ENCODE data around the gene TRAM2.
A peak's percentile ranks its signal among the peaks of the same experiment; 100 is the strongest.

TRAM2 gene

GRCh38 chr6:52594221-52594620 lies 17.4 kb upstream of the TRAM2 start:
- no peak for DNase-seq

- DNase-seq, result no peak
These were observed 15.0 kb upstream of the TRAM2 start for GRCh38 chr6:52591832-52592231.

GRCh38 chr6:52590152-52590891 lies 13.5 kb upstream of the TRAM2 start:
- DNase-seq, result peak; percentile 75

- DNase-seq, result no peak
These were observed 11.8 kb upstream of the TRAM2 start for GRCh38 chr6:52588710-52589091.

- DNase-seq, result no peak
These were observed 11.3 kb upstream of the TRAM2 start for GRCh38 chr6:52588087-52588709.

- no peak for DNase-seq
These were observed 10.1 kb upstream of the TRAM2 start for GRCh38 chr6:52587001-52587400.

GRCh38 chr6:52584203-52584602 lies 7.3 kb upstream of the TRAM2 start:
- no peak for DNase-seq

- no peak for DNase-seq
These were observed 6.1 kb upstream of the TRAM2 start for GRCh38 chr6:52582996-52583395.

GRCh38 chr6:52582446-52582845 lies 5.6 kb upstream of the TRAM2 start:
- no peak for DNase-seq

GRCh38 chr6:52580905-52581304 lies 4.0 kb upstream of the TRAM2 start:
- no peak for DNase-seq

- DNase-seq, result no peak
These were observed 2.3 kb upstream of the TRAM2 start for GRCh38 chr6:52579006-52579660.

GRCh38 chr6:52577778-52578463 lies 1.1 kb upstream of the TRAM2 start:
- DNase-seq, result no peak

- peak; percentile 84 for DNase-seq
These were observed 353 bp downstream of the TRAM2 start for GRCh38 chr6:52576392-52577021.

GRCh38 chr6:52576054-52576391 lies 837 bp downstream of the TRAM2 start:
- DNase-seq, result no peak

GRCh38 chr6:52575502-52575892 lies 1.4 kb downstream of the TRAM2 start:
- DNase-seq, result no peak

GRCh38 chr6:52574709-52575501 lies 2.0 kb downstream of the TRAM2 start:
- DNase-seq, result peak; percentile 79

GRCh38 chr6:52573295-52573694 lies 3.6 kb downstream of the TRAM2 start:
- DNase-seq, result peak; percentile 73

GRCh38 chr6:52572536-52572935 lies 4.3 kb downstream of the TRAM2 start:
- DNase-seq, result no peak

GRCh38 chr6:52571099-52571755 lies 5.6 kb downstream of the TRAM2 start:
- DNase-seq, result no peak

- DNase-seq, result peak; percentile 54
These were observed 6.6 kb downstream of the TRAM2 start for GRCh38 chr6:52570291-52570700.

GRCh38 chr6:52568320-52568719 lies 8.5 kb downstream of the TRAM2 start:
- DNase-seq, result no peak

Data from fibroblast of skin of scalp (primary cell).